HG03342 (cell line): Measurements from ENCODE around the gene CDH22.

Experiments used
- ATAC-seq: cut with Tn5 transposase; IDR thresholded peaks from one replicate; pipeline ENCODE4 v1.9.1; 2021; ENCODE audit warnings: mild to moderate bottlenecking, moderate library complexity; ENCODE audit not compliant: unreplicated experiment

Gene CDH22

GRCh38 chr20:46303176-46303956, 4.9 kb downstream of the CDH22 start:
- ATAC-seq = no peak

GRCh38 chr20:46302106-46302505, 6.2 kb downstream of the CDH22 start:
- no peak for ATAC-seq

- no peak for ATAC-seq
These were observed 8.0 kb downstream of the CDH22 start for GRCh38 chr20:46300281-46300680.

GRCh38 chr20:46299078-46299477, 9.2 kb downstream of the CDH22 start:
- no peak for ATAC-seq

DNA sequence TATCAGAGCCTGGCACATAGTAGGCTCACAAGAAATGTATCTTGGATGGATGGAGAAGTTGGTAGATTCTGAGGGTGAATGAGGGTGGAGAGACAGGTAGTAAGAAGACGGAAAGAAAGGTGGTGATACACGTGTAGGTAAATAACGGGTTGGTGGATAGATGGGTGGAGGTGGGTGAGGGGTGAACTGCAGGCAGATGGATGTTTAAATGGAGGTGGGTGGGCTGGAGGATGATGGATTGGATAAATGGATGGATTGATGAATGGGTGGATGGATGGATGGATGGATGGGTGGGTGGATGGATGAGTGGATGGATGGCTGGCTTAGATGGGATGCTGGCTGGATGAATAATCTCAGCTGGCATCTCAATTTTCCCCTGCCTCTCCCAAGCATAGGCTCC, 9.9 kb downstream of the CDH22 start:
- no peak for ATAC-seq

DNA sequence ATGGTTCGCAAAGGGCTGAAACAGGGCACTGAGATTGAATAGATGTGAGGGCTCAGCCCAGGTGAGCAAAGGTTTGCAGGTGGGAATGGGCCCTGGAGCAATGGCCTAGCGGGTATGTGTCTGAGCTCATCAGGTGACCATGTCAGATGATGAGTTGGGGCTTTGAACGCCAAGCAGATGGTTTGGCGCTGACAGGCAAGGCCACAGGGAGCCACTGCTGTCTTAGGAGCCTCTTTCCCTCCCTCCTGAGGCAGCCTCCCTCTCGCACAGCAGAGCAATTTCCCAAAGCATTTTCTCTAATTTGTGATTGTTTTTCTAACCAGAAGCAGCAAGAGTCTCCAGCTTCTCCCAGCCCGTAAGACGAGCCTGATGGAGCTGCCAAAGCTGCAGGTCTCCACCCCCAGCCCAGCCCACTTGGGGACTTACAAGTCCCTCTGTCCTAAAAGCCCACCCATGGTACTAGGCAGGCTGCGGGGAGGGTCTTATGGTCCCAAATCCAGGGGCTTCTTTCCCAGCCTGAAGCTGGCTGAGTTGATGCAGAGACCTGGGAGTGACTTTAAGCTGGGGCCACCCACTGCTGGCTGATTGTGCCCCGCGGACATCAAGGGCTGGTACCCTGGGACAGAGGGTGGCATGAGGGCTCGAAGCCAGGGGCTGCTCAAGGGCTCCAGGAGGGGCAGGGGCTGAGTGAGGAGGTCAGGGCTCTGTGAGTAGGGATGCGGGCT, 11.6 kb downstream of the CDH22 start:
- ATAC-seq = no peak

- ATAC-seq = no peak
These were observed 15.2 kb downstream of the CDH22 start for GRCh38 chr20:46293084-46293483.

- ATAC-seq = no peak
These were observed 16.9 kb downstream of the CDH22 start for GRCh38 chr20:46291401-46291800.

DNA sequence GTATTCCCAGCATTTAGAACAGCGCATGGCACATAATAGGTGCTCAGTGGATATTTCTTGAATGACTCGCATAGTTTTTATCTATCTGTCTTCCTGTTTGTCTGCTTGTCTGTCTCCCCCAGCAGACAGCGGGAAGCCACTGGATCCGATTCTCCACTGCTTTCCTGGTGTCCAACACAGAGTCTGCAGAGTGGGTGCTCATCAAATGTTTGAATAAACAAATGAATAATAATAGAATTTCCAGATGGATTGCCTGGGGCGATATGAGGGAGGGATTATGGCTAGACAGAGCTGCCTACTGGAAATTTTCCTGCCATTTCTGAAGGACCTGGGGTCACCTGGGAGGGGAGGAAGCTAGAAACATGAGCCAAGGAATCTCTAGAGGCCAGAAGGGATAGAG, 18.9 kb downstream of the CDH22 start:
- no peak for ATAC-seq

DNA sequence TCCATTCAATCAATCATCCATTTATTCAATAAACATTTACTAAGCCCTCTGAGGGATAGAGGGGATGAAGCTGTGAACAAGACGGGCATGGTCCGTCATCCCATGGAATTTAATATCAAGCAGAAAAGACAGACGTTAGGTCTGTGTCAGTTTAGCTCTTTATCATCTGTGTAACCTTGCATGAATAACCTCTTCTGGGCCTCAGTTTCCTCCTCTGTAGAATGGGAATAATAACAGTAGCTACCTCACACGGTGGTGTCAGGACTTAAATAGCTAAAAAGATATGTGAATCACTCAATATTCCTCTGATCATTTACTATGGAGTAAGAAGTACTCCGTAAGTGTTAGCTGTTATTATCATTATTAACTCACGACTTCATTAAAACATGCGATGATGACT, 21.3 kb downstream of the CDH22 start:
- no peak for ATAC-seq

DNA sequence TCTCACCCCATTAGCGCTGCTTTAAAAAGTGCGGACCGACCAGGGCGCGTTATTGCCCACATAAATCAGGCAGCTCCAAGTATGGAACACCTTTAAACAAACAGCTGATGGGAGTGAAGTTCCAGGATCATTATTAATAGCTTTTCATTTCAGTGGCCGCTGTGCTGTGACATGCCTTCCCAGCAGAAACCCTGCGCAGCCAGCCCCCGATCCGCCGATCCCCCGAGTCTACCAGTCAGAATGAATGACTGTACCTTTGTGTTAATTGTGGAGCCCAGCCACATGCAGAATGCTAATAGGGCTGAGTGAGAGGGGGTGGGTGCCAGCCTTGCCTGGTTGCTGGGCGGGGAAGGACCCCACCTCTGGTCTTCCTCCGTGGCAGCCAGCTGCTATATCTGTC, 21.9 kb downstream of the CDH22 start:
- ATAC-seq = no peak

- no peak for ATAC-seq
These were observed 22.6 kb downstream of the CDH22 start for GRCh38 chr20:46285740-46286139.

- ATAC-seq = no peak
These were observed 23.2 kb downstream of the CDH22 start for GRCh38 chr20:46285072-46285471.

GRCh38 chr20:46284040-46284427, 24.3 kb downstream of the CDH22 start:
- no peak for ATAC-seq

DNA sequence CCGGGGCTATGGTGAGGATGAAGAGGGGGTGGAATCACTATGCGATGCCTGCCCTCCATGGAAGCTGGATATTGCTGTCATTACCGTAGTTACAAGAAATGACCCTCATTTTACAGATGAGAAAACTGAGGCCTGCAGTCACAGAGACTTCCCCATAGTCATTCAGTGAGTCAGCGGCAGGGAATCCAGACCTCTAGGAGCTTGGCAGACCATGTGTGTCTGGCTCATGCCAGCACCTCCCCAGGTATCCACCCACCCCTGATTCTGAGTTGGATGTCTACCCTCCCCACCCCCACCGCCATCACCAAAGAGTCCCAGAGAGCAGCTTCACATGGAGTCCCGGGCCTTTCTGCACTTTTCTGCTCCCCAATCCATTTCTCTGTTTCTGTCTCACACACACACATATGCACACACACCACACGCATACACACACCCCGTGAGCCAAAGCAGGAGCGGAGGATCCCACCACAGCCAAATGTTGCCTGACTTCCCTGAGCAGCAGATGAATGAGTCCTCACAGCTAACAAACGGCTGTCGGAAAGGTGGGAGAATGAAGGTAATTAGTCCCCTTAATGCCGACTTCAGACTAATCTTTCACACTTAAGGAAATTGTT, 24.8 kb downstream of the CDH22 start:
- ATAC-seq = no peak

DNA sequence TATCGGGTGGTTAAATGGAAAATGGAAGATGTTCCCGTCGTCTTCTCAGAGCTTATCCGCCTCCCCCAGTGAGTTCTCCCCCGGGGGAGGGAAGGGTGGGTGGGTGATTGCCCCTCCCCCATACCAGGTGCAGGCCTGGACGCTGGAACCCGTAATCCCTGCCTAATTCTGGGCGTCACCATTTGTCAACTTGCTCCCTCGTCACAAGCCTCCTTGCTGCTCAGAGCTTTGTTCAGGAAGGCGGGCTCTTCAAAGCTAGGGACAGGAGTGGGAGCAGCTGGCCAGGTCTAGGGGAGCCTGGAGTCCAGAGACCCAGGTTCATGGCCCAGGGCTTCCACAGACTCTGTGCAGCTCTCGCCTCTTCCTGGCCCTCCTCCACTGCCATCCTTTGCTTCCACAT, 25.6 kb downstream of the CDH22 start:
- no peak for ATAC-seq

DNA sequence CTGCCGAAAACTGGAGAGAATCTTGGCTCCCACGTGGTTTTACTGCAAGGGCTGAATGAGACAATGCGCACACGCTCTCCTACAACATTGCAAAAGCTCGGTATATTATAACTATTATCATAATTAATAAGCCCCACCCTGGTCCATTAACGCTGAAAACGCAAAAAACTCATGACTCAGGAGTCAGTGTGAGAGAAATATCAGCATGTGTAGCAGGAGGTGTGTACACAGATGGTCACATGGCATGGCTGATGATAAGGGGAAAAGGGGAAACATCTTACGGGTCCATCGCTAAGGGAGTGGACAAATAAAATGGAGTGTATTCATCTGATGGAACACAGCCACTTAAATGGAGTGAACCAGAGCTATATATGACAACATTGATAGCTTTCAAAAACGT, 29.2 kb downstream of the CDH22 start:
- no peak for ATAC-seq

DNA sequence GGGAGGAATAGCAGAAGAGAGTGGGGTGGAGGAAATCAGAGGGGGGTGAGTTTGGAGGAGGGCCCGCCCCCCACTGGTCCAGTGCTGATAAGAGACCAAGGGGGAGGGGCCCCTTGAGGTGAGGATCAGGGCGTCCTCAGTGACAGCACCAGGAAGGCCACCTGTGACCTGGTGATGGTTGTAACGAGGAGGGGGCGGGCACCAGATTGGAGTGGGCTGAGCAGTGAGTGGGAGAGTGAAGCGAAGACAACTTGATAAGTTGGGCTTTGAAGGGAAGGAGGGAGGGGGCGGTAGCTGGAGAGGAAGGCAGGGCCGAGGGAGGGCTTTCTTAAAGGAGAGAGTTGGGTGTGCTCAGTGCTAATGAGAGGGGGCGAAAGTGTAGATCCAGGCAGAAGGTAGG, 30.7 kb downstream of the CDH22 start:
- no peak for ATAC-seq

DNA sequence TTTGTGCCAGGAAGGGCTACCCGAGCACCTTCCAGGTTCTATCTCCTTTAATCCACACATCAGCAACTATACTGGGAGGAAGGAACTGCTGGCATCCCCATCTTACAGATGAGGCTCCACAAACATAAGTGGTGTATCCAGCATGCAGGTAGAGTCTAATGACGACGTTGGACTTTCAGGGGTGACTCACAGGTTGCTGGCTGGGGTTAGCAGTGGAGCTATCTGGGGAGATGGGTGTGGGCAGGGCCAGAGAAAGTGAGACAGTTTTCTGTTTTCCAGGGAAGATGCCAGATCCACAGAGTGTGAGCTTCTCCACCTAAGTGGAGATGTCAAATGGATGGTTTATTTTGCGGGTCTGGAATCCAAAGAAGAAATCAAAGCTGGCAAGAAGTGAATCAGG, 31.8 kb downstream of the CDH22 start:
- no peak for ATAC-seq

- ATAC-seq = no peak
These were observed 33.2 kb downstream of the CDH22 start for GRCh38 chr20:46275091-46275490.

DNA sequence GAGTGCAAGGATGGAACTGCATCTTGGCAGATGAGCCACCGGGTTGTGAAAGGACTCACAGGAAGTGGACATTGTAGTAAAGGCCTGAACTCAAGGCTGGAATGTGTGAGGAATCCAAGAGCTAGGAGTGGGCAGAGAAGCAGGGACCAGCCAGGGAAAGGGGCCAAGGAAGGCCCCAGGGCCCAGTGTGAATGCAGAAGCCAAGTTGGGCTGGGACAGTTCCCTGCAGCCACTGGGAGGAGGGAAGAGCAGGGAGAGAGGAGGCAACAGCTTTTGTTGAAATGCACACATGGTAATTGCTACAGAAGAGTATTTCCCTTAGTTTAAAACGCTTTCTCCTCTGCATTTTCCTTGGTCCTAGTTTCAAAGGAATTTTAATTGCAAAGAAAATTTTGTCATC, 34.6 kb downstream of the CDH22 start:
- no peak for ATAC-seq

DNA sequence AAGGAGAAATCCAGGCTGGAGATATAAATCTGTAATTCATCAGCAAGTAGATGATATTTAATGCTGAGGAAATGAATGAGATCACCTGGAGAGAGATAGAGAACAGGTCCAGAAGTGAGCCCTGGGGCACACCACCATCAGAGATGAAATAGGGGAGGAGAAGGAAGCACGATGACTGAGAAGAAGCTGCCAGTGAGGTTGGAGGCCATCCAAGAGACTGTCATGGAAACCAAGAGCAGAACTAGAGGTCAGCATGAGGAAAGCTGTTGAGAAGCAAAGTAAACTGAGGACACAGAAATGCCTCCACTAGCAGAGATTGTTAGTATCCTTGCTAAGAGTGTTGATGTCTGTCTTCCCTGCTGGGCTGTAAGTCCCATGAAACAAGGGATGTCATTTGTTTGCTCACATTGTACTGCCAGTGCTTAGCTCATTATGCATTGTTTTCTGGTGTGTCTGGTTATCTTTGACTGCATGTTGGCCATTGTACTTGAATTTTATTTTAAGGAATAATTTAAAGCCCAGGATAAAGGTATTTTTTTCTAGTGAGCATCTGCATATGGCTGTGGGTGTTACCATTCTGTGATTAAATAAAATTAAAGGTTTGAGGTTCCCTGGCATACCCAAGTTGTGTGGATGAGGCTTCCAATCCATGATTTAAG, 35.8 kb downstream of the CDH22 start:
- no peak for ATAC-seq
